GM23338 (cell line): ENCODE results near the gene SRP72. TPM values are rescaled to one million over a fixed set of nuclear protein-coding genes. Genes with fewer than 3 reads are reported as not detected.

Experiments
- ATAC-seq: fragments of 200-7000 bp; cut with Tn5 transposase; 3 replicates; pipeline ENCODE4 v1.9.1; 2020
- DNase-seq: peaks from one replicate; pipeline ENCODE4 v3.0.0-alpha.2; 2015; ENCODE audit warnings: low spot score
- H2AFZ ChIP-seq: fragments of 200-600 bp; sonication (generic); 2 replicates; pipeline ENCODE4 v1.8.0; 2016; ENCODE audit warnings: antibody characterized with exemption, mild to moderate bottlenecking, moderate library complexity
- H3F3A ChIP-seq: fragments of 200-600 bp; sonication (generic); replicated peaks from 2 replicates; pipeline ENCODE4 v1.8.0; 2017; ENCODE audit warnings: antibody characterized with exemption, mixed run types, low read depth
- H3K27ac ChIP-seq: fragments of 200-600 bp; sonication (generic); 2 replicates; pipeline ENCODE4 v1.6.1; 2016; ENCODE audit warnings: low read depth
- H3K27me3 ChIP-seq: fragments of 200-600 bp; sonication (generic); 2 replicates; pipeline ENCODE4 v1.8.0; 2016; ENCODE audit warnings: mild to moderate bottlenecking, mixed run types, moderate library complexity; ENCODE audit not compliant: insufficient read depth
- H3K36me3 ChIP-seq: fragments of 200-600 bp; sonication (generic); 2 replicates; pipeline ENCODE4 v1.8.0; 2016; ENCODE audit warnings: mild to moderate bottlenecking; ENCODE audit not compliant: insufficient read depth
- H3K4me1 ChIP-seq: fragments of 200-600 bp; sonication (generic); 2 replicates; pipeline ENCODE4 v1.8.0; 2016; ENCODE audit warnings: mild to moderate bottlenecking, moderate library complexity; ENCODE audit not compliant: insufficient read depth
- H3K4me2 ChIP-seq: fragments of 200-600 bp; sonication (generic); 2 replicates; pipeline ENCODE4 v1.7.1; 2017; ENCODE audit warnings: mixed run types
- H3K4me3 ChIP-seq: fragments of 200-600 bp; sonication (generic); 2 replicates; pipeline ENCODE4 v1.6.1; 2016; ENCODE audit warnings: mixed run types
- H3K79me2 ChIP-seq: fragments of 200-600 bp; sonication (generic); replicated peaks from 2 replicates; pipeline ENCODE4 v1.8.0; 2017; ENCODE audit warnings: mild to moderate bottlenecking; ENCODE audit not compliant: insufficient read depth
- H3K9me2 ChIP-seq: fragments of 200-600 bp; sonication (generic); 2 replicates; pipeline ENCODE4 v1.8.0; 2017; ENCODE audit not compliant: insufficient read depth
- H4K20me1 ChIP-seq: fragments of 200-600 bp; sonication (generic); replicated peaks from 2 replicates; pipeline ENCODE4 v1.8.0; 2017; ENCODE audit warnings: mild to moderate bottlenecking; ENCODE audit not compliant: insufficient read depth
- H3K27ac Mint-ChIP-seq: 2 replicates; pipeline ENCODE4 v1.8.0; 2020; ENCODE audit warnings: inconsistent platforms, mild to moderate bottlenecking, moderate library complexity, mixed read lengths
- H3K27me3 Mint-ChIP-seq: 3 replicates; pipeline ENCODE4 v1.8.0; 2022; ENCODE audit warnings: low read depth, mild to moderate bottlenecking, moderate library complexity, mixed read lengths, inconsistent platforms; ENCODE audit not compliant: insufficient read depth, poor library complexity
- H3K36me3 Mint-ChIP-seq: 3 replicates; pipeline ENCODE4 v1.8.0; 2021; ENCODE audit warnings: low read depth, mild to moderate bottlenecking, inconsistent platforms, moderate library complexity, mixed read lengths
- H3K4me1 Mint-ChIP-seq: 3 replicates; pipeline ENCODE4 v1.8.0; 2020; ENCODE audit warnings: mild to moderate bottlenecking, inconsistent platforms, mixed read lengths
- H3K4me3 Mint-ChIP-seq: 3 replicates; pipeline ENCODE4 v1.8.0; 2021; ENCODE audit warnings: moderate library complexity, mild to moderate bottlenecking, inconsistent platforms, mixed read lengths
- H3K9me3 Mint-ChIP-seq: 3 replicates; pipeline ENCODE4 v1.8.0; 2020; ENCODE audit warnings: moderate library complexity, mild to moderate bottlenecking, inconsistent platforms, mixed read lengths
- CREB1 ChIP-seq: fragments of 250-450 bp; sonication (Bioruptor Pico); IDR thresholded peaks from 2 replicates; pipeline ENCODE4 v1.5.0; 2020; ENCODE audit warnings: low read depth, mild to moderate bottlenecking, moderate library complexity
- CTCF ChIP-seq, 2 experiments: fragments of 200-600 bp in 1 of 2; sonication (generic) in 1 of 2; conservative IDR thresholded peaks; 2 replicates each; pipeline versions ENCODE4 v1.5.1 to v1.6.1; 2016 to 2017; ENCODE audit warnings: antibody characterized with exemption in 2 of 2, low read depth in 2 of 2, mild to moderate bottlenecking in 2 of 2, moderate library complexity in 1 of 2
- EZH2 ChIP-seq: fragments of 200-600 bp; sonication (generic); IDR thresholded peaks from one replicate; pipeline ENCODE4 v1.8.0; 2017; ENCODE audit warnings: antibody characterized with exemption, mild to moderate bottlenecking, low read depth; ENCODE audit not compliant: unreplicated experiment
- EZH2phosphoT487 ChIP-seq: fragments of 200-600 bp; sonication (generic); IDR thresholded peaks from one replicate; pipeline ENCODE4 v1.8.1; 2018; ENCODE audit warnings: antibody characterized with exemption; ENCODE audit not compliant: unreplicated experiment
- JUNB ChIP-seq: IDR thresholded peaks from one replicate; pipeline ENCODE4 v1.6.1; 2016; ENCODE audit warnings: antibody characterized with exemption; ENCODE audit not compliant: unreplicated experiment
- NANOG ChIP-seq: IDR thresholded peaks from 2 replicates; pipeline ENCODE4 v1.6.1; 2016; ENCODE audit warnings: antibody characterized with exemption, borderline replicate concordance
- POLR2AphosphoS5 ChIP-seq: IDR thresholded peaks from 2 replicates; pipeline ENCODE4 v1.6.1; 2016; ENCODE audit warnings: antibody characterized with exemption, low read depth
- STAT1 ChIP-seq: IDR thresholded peaks from one replicate; pipeline ENCODE4 v1.6.1; 2016; ENCODE audit warnings: antibody characterized with exemption; ENCODE audit not compliant: unreplicated experiment
- ZNF114 ChIP-seq: fragments of 250-450 bp; sonication (Bioruptor Pico); IDR thresholded peaks from 2 replicates; pipeline ENCODE4 v1.5.0; 2020; ENCODE audit warnings: mild to moderate bottlenecking, moderate library complexity
- ZNF331 ChIP-seq: fragments of 250-450 bp; sonication (Bioruptor Pico); IDR thresholded peaks from 2 replicates; pipeline ENCODE4 v1.5.0; 2020; ENCODE audit warnings: low read depth, mild to moderate bottlenecking, moderate library complexity
- polyA plus RNA-seq: library from polyadenylated mRNA; unstranded; fragments of >200 nt; fragmentation: Nextera tagmentation; extraction: Ambion mirVana; gene quantifications from 2 replicates; pipeline ENCODE4 v1.2.1, GENCODE V29; 2016
- total RNA-seq: library from RNA; depleted of rRNA; stranded (reverse); fragments of >200 nt; shearing (Covaris generic); gene quantifications from 2 replicates; pipeline ENCODE4 v1.2.3, GENCODE V29; 2014
- TF ChIP-seq, protein P1 (sequence below): fragments of 250-450 bp; sonication (Bioruptor Pico); IDR thresholded peaks from 2 replicates; pipeline ENCODE4 v1.5.0; 2020; ENCODE audit warnings: mild to moderate bottlenecking, moderate library complexity
- TF ChIP-seq, protein P2 (sequence below): IDR thresholded peaks from 2 replicates; pipeline ENCODE4 v1.6.1; 2016; ENCODE audit warnings: antibody characterized with exemption
- TF ChIP-seq, protein P3 (sequence below): IDR thresholded peaks from one replicate; pipeline ENCODE4 v1.6.1; 2018; ENCODE audit warnings: antibody characterized with exemption; ENCODE audit not compliant: unreplicated experiment

Gene SRP72
- total and polyA plus RNA-seq, 2 experiments from 2014 or later = 84.6 to 174 TPM

- DNase-seq (no peak), ATAC-seq (no peak)
- Histone ChIP-seq H3K4me2 (peak overlapping the region; percentile 92), H3K27ac (peak overlapping the region; percentile 70), H3K36me3 (peaks cover 55% of the 10 kb centered on the region), H3K79me2 (peaks cover 99% of the 10 kb centered on the region), H3K9me2 (no peaks in the 10 kb centered on the region), H3K4me1 (peaks cover 21% of the 10 kb centered on the region), H3F3A (no peaks in the 10 kb centered on the region), H3K4me3 (peak overlapping the region; percentile 45; the same call in 1 of the 2 replicates), H4K20me1 (peaks cover 77% of the 10 kb centered on the region), H3K27me3 (no peaks in the 10 kb centered on the region), H2AFZ (no peak overlapping the region)
- TF ChIP-seq POLR2AphosphoS5 (no peak), ZNF114 (CRISPR knock-in tag) (no peak), STAT1 (no peak), CTCF (conservative IDR thresholded peaks at IDR 0.05; ENCODE audit: low read depth in 2 of 2) (no peak), EZH2 (no peak), ZNF331 (no peak), NANOG (no peak), CREB1 (no peak), JUNB (no peak), EZH2phosphoT487 (no peak)
- TF ChIP-seq, protein P1, sequence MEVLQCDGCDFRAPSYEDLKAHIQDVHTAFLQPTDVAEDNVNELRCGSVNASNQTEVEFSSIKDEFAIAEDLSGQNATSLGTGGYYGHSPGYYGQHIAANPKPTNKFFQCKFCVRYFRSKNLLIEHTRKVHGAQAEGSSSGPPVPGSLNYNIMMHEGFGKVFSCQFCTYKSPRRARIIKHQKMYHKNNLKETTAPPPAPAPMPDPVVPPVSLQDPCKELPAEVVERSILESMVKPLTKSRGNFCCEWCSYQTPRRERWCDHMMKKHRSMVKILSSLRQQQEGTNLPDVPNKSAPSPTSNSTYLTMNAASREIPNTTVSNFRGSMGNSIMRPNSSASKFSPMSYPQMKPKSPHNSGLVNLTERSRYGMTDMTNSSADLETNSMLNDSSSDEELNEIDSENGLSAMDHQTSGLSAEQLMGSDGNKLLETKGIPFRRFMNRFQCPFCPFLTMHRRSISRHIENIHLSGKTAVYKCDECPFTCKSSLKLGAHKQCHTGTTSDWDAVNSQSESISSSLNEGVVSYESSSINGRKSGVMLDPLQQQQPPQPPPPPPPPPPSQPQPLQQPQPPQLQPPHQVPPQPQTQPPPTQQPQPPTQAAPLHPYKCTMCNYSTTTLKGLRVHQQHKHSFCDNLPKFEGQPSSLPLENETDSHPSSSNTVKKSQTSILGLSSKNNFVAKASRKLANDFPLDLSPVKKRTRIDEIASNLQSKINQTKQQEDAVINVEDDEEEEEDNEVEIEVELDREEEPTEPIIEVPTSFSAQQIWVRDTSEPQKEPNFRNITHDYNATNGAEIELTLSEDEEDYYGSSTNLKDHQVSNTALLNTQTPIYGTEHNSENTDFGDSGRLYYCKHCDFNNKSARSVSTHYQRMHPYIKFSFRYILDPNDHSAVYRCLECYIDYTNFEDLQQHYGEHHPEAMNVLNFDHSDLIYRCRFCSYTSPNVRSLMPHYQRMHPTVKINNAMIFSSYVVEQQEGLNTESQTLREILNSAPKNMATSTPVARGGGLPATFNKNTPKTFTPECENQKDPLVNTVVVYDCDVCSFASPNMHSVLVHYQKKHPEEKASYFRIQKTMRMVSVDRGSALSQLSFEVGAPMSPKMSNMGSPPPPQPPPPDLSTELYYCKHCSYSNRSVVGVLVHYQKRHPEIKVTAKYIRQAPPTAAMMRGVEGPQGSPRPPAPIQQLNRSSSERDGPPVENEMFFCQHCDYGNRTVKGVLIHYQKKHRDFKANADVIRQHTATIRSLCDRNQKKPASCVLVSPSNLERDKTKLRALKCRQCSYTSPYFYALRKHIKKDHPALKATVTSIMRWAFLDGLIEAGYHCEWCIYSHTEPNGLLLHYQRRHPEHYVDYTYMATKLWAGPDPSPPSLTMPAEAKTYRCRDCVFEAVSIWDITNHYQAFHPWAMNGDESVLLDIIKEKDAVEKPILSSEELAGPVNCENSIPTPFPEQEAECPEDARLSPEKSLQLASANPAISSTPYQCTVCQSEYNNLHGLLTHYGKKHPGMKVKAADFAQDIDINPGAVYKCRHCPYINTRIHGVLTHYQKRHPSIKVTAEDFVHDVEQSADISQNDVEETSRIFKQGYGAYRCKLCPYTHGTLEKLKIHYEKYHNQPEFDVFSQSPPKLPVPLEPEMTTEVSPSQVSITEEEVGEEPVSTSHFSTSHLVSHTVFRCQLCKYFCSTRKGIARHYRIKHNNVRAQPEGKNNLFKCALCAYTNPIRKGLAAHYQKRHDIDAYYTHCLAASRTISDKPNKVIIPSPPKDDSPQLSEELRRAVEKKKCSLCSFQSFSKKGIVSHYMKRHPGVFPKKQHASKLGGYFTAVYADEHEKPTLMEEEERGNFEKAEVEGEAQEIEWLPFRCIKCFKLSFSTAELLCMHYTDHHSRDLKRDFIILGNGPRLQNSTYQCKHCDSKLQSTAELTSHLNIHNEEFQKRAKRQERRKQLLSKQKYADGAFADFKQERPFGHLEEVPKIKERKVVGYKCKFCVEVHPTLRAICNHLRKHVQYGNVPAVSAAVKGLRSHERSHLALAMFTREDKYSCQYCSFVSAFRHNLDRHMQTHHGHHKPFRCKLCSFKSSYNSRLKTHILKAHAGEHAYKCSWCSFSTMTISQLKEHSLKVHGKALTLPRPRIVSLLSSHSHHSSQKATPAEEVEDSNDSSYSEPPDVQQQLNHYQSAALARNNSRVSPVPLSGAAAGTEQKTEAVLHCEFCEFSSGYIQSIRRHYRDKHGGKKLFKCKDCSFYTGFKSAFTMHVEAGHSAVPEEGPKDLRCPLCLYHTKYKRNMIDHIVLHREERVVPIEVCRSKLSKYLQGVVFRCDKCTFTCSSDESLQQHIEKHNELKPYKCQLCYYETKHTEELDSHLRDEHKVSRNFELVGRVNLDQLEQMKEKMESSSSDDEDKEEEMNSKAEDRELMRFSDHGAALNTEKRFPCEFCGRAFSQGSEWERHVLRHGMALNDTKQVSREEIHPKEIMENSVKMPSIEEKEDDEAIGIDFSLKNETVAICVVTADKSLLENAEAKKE (CRISPR knock-in tag) = no peak
- TF ChIP-seq, protein P2, sequence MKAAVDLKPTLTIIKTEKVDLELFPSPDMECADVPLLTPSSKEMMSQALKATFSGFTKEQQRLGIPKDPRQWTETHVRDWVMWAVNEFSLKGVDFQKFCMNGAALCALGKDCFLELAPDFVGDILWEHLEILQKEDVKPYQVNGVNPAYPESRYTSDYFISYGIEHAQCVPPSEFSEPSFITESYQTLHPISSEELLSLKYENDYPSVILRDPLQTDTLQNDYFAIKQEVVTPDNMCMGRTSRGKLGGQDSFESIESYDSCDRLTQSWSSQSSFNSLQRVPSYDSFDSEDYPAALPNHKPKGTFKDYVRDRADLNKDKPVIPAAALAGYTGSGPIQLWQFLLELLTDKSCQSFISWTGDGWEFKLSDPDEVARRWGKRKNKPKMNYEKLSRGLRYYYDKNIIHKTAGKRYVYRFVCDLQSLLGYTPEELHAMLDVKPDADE = no peak
- TF ChIP-seq, protein P3, sequence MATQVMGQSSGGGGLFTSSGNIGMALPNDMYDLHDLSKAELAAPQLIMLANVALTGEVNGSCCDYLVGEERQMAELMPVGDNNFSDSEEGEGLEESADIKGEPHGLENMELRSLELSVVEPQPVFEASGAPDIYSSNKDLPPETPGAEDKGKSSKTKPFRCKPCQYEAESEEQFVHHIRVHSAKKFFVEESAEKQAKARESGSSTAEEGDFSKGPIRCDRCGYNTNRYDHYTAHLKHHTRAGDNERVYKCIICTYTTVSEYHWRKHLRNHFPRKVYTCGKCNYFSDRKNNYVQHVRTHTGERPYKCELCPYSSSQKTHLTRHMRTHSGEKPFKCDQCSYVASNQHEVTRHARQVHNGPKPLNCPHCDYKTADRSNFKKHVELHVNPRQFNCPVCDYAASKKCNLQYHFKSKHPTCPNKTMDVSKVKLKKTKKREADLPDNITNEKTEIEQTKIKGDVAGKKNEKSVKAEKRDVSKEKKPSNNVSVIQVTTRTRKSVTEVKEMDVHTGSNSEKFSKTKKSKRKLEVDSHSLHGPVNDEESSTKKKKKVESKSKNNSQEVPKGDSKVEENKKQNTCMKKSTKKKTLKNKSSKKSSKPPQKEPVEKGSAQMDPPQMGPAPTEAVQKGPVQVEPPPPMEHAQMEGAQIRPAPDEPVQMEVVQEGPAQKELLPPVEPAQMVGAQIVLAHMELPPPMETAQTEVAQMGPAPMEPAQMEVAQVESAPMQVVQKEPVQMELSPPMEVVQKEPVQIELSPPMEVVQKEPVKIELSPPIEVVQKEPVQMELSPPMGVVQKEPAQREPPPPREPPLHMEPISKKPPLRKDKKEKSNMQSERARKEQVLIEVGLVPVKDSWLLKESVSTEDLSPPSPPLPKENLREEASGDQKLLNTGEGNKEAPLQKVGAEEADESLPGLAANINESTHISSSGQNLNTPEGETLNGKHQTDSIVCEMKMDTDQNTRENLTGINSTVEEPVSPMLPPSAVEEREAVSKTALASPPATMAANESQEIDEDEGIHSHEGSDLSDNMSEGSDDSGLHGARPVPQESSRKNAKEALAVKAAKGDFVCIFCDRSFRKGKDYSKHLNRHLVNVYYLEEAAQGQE = no peak
- peaks cover 3% of the 10 kb centered on the region; the same call in 1 of the 3 replicates for H3K9me3 Mint-ChIP-seq
- H3K4me3 Mint-ChIP-seq = peak overlapping the region; percentile 49; the same call in 1 of the 3 replicates
- peaks cover 17% of the 10 kb centered on the region for H3K27me3 Mint-ChIP-seq
- peak overlapping the region; percentile 52; the same call in 1 of the 2 replicates for H3K27ac Mint-ChIP-seq
- peaks cover 78% of the 10 kb centered on the region for H3K36me3 Mint-ChIP-seq
- peaks cover 33% of the 10 kb centered on the region for H3K4me1 Mint-ChIP-seq
Observed at GRCh38 chr4:56440983-56441382, 26.4 kb upstream of the SRP72 start.
